ENCODE results near the gene PARD3B.

DNA sequence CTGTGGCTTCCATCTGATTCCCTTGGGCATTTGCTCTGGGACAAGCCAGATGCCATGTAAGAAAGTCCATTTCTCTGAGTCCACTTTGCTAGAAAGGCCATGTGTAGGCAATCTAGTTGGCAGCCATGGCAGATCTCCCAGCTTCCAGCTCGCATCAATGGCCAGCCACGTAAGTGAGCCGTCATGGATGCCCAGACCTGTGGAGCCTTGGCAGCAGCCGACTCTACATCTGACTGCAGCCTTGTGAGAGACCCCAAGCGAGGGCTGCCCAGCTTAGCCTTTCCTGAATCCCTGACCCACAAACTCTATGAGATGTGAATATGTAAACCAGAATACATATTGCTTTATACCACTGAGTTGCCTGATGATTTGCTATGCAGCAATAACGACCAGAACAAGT, 533.5 kb downstream of the PARD3B start:
- TF ChIP-seq, protein P1, sequence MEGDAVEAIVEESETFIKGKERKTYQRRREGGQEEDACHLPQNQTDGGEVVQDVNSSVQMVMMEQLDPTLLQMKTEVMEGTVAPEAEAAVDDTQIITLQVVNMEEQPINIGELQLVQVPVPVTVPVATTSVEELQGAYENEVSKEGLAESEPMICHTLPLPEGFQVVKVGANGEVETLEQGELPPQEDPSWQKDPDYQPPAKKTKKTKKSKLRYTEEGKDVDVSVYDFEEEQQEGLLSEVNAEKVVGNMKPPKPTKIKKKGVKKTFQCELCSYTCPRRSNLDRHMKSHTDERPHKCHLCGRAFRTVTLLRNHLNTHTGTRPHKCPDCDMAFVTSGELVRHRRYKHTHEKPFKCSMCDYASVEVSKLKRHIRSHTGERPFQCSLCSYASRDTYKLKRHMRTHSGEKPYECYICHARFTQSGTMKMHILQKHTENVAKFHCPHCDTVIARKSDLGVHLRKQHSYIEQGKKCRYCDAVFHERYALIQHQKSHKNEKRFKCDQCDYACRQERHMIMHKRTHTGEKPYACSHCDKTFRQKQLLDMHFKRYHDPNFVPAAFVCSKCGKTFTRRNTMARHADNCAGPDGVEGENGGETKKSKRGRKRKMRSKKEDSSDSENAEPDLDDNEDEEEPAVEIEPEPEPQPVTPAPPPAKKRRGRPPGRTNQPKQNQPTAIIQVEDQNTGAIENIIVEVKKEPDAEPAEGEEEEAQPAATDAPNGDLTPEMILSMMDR (IDR thresholded peaks at IDR 0.05; ENCODE audit: insufficient read depth, low read length) = no peak
- TF ChIP-seq GABPA (IDR thresholded peaks at IDR 0.05; ENCODE audit: low read depth) (no peak), SPI1 (IDR thresholded peaks at IDR 0.05; ENCODE audit: borderline replicate concordance, low read depth) (no peak)
- TF ChIP-seq, protein P2, sequence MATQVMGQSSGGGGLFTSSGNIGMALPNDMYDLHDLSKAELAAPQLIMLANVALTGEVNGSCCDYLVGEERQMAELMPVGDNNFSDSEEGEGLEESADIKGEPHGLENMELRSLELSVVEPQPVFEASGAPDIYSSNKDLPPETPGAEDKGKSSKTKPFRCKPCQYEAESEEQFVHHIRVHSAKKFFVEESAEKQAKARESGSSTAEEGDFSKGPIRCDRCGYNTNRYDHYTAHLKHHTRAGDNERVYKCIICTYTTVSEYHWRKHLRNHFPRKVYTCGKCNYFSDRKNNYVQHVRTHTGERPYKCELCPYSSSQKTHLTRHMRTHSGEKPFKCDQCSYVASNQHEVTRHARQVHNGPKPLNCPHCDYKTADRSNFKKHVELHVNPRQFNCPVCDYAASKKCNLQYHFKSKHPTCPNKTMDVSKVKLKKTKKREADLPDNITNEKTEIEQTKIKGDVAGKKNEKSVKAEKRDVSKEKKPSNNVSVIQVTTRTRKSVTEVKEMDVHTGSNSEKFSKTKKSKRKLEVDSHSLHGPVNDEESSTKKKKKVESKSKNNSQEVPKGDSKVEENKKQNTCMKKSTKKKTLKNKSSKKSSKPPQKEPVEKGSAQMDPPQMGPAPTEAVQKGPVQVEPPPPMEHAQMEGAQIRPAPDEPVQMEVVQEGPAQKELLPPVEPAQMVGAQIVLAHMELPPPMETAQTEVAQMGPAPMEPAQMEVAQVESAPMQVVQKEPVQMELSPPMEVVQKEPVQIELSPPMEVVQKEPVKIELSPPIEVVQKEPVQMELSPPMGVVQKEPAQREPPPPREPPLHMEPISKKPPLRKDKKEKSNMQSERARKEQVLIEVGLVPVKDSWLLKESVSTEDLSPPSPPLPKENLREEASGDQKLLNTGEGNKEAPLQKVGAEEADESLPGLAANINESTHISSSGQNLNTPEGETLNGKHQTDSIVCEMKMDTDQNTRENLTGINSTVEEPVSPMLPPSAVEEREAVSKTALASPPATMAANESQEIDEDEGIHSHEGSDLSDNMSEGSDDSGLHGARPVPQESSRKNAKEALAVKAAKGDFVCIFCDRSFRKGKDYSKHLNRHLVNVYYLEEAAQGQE (IDR thresholded peaks at IDR 0.05; ENCODE audit: insufficient replicate concordance, low read depth) = no peak
